Osteoblast (primary cell): ENCODE measurements around the gene DEK. TPM values are rescaled to one million over a fixed set of nuclear protein-coding genes. Genes with fewer than 3 reads are reported as not detected.

Experiments used
- DNase-seq: peaks from one replicate; pipeline ENCODE4 v3.0.0; 2011; ENCODE audit warnings: low spot score, mixed read lengths; ENCODE audit not compliant: insufficient read length; ENCODE audit errors: missing footprints
- H2AFZ ChIP-seq: 2 replicates; pipeline ENCODE4 v1.6.0; 2011; ENCODE audit warnings: mild to moderate bottlenecking, low read length
- H3K27ac ChIP-seq: 2 replicates; pipeline ENCODE4 v1.5.1; 2011; ENCODE audit warnings: mild to moderate bottlenecking, low read depth, low read length, moderate library complexity
- H3K27me3 ChIP-seq: 2 replicates; pipeline ENCODE4 v1.6.0; 2012; ENCODE audit warnings: mild to moderate bottlenecking, control low read depth, inconsistent platforms, low read length, moderate library complexity; ENCODE audit not compliant: insufficient read depth
- H3K36me3 ChIP-seq: 2 replicates; pipeline ENCODE4 v1.5.1; 2011; ENCODE audit warnings: mild to moderate bottlenecking, low read length, control low read depth, moderate library complexity; ENCODE audit not compliant: insufficient read depth
- H3K4me1 ChIP-seq: 2 replicates; pipeline ENCODE4 v1.5.1; 2011; ENCODE audit warnings: mild to moderate bottlenecking, low read length, control low read depth, moderate library complexity; ENCODE audit not compliant: insufficient read depth
- H3K4me2 ChIP-seq: 2 replicates; pipeline ENCODE4 v1.6.0; 2011; ENCODE audit warnings: mild to moderate bottlenecking, low read length; ENCODE audit not compliant: insufficient read depth
- H3K4me3 ChIP-seq: fragments of 200-600 bp; sonication (generic); 3 replicates; pipeline ENCODE4 v1.5.1; 2012; ENCODE audit warnings: mild to moderate bottlenecking, low read length, inconsistent platforms; ENCODE audit not compliant: insufficient read depth
- H3K79me2 ChIP-seq: 2 replicates; pipeline ENCODE4 v1.6.0; 2012; ENCODE audit warnings: mild to moderate bottlenecking, low read length, control low read depth, inconsistent platforms; ENCODE audit not compliant: insufficient read depth
- H3K9me3 ChIP-seq: 2 replicates; pipeline ENCODE4 v1.5.1; 2011; ENCODE audit warnings: low read depth, low read length, control low read depth
- H4K20me1 ChIP-seq: 2 replicates; pipeline ENCODE4 v1.6.0; 2012; ENCODE audit warnings: mild to moderate bottlenecking, low read length, control low read depth; ENCODE audit not compliant: insufficient read depth
- total RNA-seq: library from RNA; depleted of rRNA; stranded (reverse); fragments of >200 nt; gene quantifications from 2 replicates; pipeline ENCODE4 v1.2.3, GENCODE V29; 2012
- TF ChIP-seq, protein P1 (sequence below): IDR thresholded peaks from 2 replicates; pipeline ENCODE4 v1.5.1; 2011; ENCODE audit warnings: mild to moderate bottlenecking, low read depth, low read length, moderate library complexity; ENCODE audit errors: extremely low read depth

The DEK gene
- total RNA-seq, 1 donor, result 102 TPM

DNA sequence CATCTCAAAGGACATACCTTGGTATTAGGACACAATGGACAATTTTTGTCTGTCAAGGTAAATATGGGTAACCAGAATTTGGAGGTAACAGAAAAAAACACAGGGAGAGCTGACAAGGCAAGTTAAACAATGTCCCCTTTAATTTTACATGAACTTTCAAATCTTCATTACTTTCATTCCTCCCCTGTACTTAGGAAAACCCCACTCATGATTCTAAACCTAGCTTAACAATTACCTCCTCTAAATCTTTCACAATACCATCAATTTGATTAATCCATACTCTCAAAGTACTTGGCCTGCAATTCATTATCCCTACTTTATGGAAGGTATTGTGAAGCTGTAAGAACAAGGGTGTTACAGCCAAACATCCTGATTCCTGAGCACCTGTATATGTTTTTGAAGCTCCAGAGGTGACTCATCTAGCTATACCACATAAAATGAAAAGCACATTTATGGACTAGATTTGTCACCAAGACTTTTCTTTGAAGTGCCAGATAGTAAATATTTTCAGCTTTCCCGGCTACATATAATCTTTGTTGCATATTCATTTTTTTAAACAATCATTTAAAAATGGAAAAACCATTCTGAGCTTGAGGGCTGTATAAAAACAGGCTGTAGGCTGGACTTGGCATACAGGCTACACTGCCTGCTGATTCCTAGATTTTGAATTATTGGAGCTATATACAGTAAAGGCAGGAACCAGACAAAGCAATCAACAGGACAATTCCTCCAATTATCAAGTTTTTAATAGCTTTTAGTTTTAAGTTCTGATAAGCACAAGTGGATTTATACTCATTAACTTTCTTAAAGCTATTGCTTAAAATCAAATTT lies 22.9 kb downstream of the DEK start:
- no peaks in the 10 kb centered on the region for H4K20me1 ChIP-seq
- H3K9me3 ChIP-seq, result no peaks in the 10 kb centered on the region
- H3K4me1 ChIP-seq, result peaks cover 13% of the 10 kb centered on the region
- no peak overlapping the region for H3K4me2 ChIP-seq
- peaks cover 52% of the 10 kb centered on the region for H3K79me2 ChIP-seq
- H3K27me3 ChIP-seq, result no peaks in the 10 kb centered on the region
- peak; percentile 14 for DNase-seq
- H3K36me3 ChIP-seq, result peaks cover 29% of the 10 kb centered on the region
- H3K4me3 ChIP-seq, result no peak overlapping the region
- peak overlapping the region; percentile 52 for H3K27ac ChIP-seq
- no peak overlapping the region for H2AFZ ChIP-seq
- TF ChIP-seq, protein P1, sequence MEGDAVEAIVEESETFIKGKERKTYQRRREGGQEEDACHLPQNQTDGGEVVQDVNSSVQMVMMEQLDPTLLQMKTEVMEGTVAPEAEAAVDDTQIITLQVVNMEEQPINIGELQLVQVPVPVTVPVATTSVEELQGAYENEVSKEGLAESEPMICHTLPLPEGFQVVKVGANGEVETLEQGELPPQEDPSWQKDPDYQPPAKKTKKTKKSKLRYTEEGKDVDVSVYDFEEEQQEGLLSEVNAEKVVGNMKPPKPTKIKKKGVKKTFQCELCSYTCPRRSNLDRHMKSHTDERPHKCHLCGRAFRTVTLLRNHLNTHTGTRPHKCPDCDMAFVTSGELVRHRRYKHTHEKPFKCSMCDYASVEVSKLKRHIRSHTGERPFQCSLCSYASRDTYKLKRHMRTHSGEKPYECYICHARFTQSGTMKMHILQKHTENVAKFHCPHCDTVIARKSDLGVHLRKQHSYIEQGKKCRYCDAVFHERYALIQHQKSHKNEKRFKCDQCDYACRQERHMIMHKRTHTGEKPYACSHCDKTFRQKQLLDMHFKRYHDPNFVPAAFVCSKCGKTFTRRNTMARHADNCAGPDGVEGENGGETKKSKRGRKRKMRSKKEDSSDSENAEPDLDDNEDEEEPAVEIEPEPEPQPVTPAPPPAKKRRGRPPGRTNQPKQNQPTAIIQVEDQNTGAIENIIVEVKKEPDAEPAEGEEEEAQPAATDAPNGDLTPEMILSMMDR, result no peak

DNA sequence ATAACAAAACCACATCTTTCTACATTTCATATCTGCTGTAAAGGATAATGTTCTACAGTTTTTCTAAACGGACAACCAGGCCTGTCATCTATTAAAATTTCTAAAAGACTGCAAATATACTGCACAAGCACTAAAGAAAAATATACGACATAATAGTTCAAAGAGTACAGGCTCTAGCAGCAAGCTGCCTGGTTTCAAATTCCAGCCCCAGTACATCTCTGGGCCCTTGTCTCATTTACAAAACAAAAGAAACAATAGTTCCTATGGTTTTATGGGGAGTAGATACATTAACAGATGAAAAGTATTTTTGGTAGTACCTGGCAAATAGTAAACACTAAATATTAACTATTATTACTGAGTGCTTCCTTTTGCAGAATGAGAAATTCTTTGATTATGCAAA lies 24.1 kb downstream of the DEK start:
- no peak overlapping the region for H3K27ac ChIP-seq
- no peak overlapping the region for H3K4me3 ChIP-seq
- DNase-seq, result no peak
- no peaks in the 10 kb centered on the region for H4K20me1 ChIP-seq
- H2AFZ ChIP-seq, result no peak overlapping the region
- no peaks in the 10 kb centered on the region for H3K27me3 ChIP-seq
- H3K79me2 ChIP-seq, result peaks cover 54% of the 10 kb centered on the region
- H3K4me1 ChIP-seq, result peaks cover 13% of the 10 kb centered on the region
- TF ChIP-seq, protein P1, result no peak
- H3K36me3 ChIP-seq, result peaks cover 37% of the 10 kb centered on the region
- H3K4me2 ChIP-seq, result no peak overlapping the region
- no peaks in the 10 kb centered on the region for H3K9me3 ChIP-seq

DNA sequence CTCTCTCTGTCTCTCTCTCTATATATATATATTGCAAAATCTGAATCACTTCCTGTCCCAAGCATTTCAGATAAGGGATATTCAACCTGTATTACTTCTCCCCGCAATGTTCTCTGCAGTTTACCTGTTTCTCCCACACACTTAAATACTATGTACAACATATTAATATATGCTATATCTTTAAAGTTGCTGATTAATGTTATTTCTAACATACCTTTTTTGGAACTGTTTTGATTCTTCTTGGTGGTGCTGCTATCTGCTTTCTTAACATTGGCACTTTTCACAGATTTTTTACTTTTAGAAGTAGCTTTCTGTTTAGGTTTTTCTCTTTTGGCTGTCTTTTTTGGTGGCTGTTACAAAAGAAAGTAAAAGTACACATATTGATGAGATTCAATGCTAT lies 27.2 kb downstream of the DEK start:
- H4K20me1 ChIP-seq, result no peaks in the 10 kb centered on the region
- no peak overlapping the region for H3K4me3 ChIP-seq
- no peaks in the 10 kb centered on the region for H3K9me3 ChIP-seq
- no peak for DNase-seq
- peaks cover 56% of the 10 kb centered on the region for H3K79me2 ChIP-seq
- peak overlapping the region; percentile 17 for H3K27ac ChIP-seq
- H3K4me2 ChIP-seq, result no peak overlapping the region
- H3K27me3 ChIP-seq, result no peaks in the 10 kb centered on the region
- H3K4me1 ChIP-seq, result peaks cover 6% of the 10 kb centered on the region
- H2AFZ ChIP-seq, result no peak overlapping the region
- peaks cover 20% of the 10 kb centered on the region for H3K36me3 ChIP-seq
- TF ChIP-seq, protein P1, result no peak

DNA sequence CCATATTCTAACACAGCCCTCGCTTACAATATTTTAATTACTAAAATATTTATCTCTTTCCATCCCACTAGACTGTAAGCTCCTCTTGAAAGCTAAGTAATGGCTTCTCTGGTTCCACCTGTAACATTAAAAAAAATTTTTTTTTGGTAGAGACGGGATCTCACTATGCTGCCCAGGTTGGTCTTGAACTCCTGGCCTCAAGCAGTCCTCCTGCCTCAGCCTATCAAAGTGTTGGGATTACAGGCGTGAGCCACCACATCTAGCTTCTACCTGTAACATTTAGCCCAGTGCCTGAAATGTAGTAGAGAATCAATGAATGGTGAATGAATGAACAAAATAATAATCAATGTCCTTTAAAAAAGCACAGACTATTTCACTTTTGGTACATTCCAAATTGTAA lies 28.8 kb downstream of the DEK start:
- H3K27me3 ChIP-seq, result no peaks in the 10 kb centered on the region
- H3K4me1 ChIP-seq, result no peaks in the 10 kb centered on the region
- TF ChIP-seq, protein P1, result no peak
- H3K4me2 ChIP-seq, result no peak overlapping the region
- H2AFZ ChIP-seq, result no peak overlapping the region
- H3K79me2 ChIP-seq, result peaks cover 46% of the 10 kb centered on the region
- no peak overlapping the region for H3K4me3 ChIP-seq
- DNase-seq, result no peak
- peaks cover 3% of the 10 kb centered on the region for H3K9me3 ChIP-seq
- H3K27ac ChIP-seq, result no peak overlapping the region
- H4K20me1 ChIP-seq, result no peaks in the 10 kb centered on the region
- H3K36me3 ChIP-seq, result peaks cover 24% of the 10 kb centered on the region
